CMK (cell line): ENCODE data around the gene STOML2.

Experiments used
- DNase-seq: peaks from one replicate; pipeline ENCODE4 v3.0.0-alpha.2; 2010; ENCODE audit warnings: low read depth

STOML2 gene

GRCh38 chr9:35072461-35073278, 30.3 kb downstream of the STOML2 start, which contains the start of gene VCP:
TSS of gene VCP (minus strand) at chr9:35072625. CDS start at chr9:35072353, 272 bp downstream.
- peak; percentile 92 for DNase-seq

DNA sequence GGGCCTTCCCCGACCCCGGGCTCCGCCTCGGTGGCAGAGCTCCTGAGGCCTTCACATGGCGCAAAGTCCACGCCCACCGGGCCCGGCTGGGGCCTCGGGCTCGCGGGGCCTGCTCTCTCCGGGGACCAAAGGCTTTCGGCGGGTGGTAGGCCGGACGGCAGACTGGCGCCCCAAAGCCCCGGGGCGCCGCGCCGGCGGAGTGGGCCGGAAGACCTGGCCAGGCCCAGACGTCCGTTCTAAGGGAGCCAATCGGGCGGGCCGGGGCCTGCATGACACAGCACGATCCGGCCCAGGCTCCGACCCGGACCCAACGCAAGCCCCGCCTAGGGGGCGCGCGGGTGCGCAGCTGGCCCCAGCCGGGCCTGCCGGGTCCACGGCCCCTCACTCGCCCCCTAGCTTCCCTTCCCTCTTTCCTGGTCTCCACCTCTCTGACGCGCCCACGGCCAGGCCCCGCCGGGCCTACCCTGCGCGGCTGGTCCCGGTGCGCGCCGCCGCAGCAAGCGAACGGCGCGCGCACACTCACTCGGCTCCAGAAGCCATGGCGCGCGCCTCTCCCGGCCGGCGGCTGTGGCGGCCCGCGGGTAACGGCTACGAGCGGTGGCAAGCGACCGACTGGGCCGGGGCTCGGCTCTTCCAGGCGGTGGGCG, 31.0 kb downstream of the STOML2 start:
- peak; percentile 80 for DNase-seq

GRCh38 chr9:35070823-35071813, 31.8 kb downstream of the STOML2 start:
- no peak for DNase-seq

DNA sequence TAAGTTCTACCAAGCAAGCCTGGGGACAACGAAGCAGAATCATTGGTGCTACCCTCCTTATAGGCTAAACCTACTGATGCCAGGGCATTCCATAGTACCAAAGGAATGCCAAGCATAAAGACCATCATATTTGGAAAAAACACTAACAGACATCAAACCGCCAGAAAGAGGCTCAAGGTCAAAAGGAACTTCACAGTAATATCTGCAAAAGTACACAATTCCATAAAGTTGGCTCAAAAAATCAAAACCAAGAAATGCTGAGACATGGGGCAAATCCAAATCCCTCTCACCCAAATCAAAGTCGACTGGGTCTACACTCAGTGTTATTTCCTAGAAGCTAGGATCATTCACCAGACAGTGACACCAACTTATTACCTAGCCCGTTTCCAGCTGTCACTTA, 33.9 kb downstream of the STOML2 start:
- DNase-seq, result no peak

- no peak for DNase-seq
These were observed 35.9 kb downstream of the STOML2 start for GRCh38 chr9:35067056-35067455.

DNA sequence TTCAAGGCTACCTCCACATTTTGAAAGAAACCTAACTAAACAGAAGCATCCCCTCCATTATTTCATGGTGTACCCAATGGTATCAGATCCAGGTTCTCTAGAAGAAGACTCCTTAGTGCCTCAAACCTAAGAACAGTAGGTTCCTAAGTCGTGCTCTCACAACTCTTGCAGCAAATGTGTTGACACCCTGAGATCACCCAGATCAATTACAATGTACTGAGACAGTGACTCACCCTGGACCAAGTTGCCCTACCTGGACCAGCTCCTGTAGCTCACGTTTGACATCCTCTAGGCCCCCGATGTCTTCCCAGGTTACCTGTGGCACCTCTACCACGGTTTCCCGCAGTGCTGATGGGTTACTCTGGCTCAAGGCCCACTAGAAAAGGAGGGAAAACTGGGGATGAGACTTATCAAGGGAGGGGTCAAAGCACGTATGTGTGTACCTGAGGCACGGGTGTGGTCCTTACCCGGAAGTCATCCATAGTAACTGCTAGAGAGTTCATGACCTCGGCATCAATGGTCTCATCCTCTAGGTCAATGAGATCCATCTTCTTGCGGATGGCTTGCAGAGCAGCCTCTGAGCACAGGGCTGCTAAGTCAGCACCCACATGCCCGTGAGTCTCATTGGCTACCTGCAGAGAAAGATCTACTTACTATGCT, 42.3 kb downstream of the STOML2 start:
- DNase-seq, result no peak

GRCh38 chr9:35059438-35059837, 43.5 kb downstream of the STOML2 start:
- DNase-seq, result no peak

GRCh38 chr9:35057271-35057620, 45.7 kb downstream of the STOML2 start:
- DNase-seq, result no peak

DNA sequence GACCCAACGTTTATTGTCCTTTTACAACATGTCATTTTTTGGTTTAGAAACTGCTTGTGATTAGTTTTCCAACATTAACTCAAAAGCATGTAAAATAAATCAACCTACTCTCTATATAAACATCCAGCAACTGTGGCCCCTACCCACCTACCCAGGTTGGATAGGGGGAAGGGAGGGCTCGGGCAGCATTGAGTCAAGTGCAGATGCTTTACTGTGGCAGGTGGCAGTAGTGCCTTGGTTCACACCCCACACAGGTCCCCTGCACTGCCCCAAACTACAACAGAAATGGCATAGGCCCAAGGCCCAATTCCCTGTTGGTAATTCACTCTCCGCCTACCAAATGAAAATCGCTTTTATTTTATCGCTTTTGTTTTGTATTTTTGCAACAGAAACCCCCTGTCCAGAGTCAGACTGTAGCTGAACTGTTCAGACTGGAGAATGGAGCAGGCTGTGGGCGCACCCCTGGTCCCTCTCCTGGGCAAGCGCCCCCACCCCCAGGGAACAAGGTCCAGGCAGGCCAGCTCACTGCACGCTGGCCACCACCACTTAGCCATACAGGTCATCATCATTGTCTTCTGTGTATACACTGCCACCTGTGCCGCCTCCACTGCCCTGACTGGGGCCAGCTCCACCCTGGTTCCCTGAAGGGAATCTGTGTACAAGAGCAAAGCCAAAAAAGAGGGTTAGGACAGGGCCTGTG, 46.2 kb downstream of the STOML2 start:
- no peak for DNase-seq

DNA sequence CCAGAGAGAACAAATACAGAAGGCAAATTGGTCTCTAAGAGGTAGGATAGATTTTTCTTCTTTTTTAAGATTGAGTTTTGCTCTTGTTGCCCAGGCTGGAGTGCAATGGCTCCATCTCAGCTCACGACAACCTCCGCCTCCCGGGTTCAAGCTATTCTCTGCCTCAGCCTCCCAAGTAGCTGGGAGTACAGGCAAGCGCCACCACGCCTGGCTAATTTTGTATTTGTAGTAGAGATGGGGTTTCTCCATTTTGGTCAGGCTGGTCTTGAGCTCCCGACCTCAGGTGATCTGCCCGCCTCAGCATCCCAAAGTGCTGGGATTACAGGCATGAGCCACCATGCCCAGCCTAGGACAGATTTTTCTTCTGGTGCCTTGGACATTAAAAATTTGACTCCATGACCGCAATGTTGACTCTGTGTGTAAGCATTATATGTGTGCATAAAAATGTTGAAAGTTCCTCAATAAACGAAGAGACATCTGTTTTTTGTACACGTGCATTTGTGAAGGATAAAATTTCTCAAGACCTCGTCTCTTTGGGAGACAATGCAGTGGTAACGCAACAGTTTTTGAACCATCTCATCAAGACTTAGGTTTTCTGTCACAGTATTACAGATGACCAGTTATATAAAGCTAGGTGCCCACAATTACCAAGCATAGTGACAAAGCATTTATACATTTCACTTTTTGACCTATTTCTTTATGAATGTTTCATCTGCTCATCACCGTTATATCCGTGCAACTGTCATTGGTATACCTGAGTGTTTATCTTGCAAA, 47.9 kb downstream of the STOML2 start:
- no peak for DNase-seq

- no peak for DNase-seq
These were observed 48.6 kb downstream of the STOML2 start for GRCh38 chr9:35054185-35054835.

- peak; percentile 47 for DNase-seq
These were observed 51.6 kb downstream of the STOML2 start for GRCh38 chr9:35051069-35051967.
